OCI-LY3 (cell line): ENCODE data around the gene HAP1.

ENCODE experiments used
- H2AFZ ChIP-seq: fragments of 200-600, 300-600 bp; shearing (Covaris generic); 2 replicates; pipeline ENCODE4 v1.6.0; 2014; ENCODE audit warnings: antibody characterized with exemption, low read depth, low read length
- H3K27ac ChIP-seq: fragments of 200-600, 300-600 bp; sonication (generic); 2 replicates; pipeline ENCODE4 v1.5.1; 2014; ENCODE audit warnings: mild to moderate bottlenecking, low read length, moderate library complexity, mixed read lengths
- H3K27me3 ChIP-seq: fragments of 200-600, 300-600 bp; sonication (generic); 2 replicates; pipeline ENCODE4 v1.6.1; 2014; ENCODE audit warnings: low read depth, low read length, mixed read lengths
- H3K36me3 ChIP-seq: fragments of 200-600, 300-600 bp; sonication (generic); replicated peaks from 2 replicates; pipeline ENCODE3; 2014; ENCODE audit warnings: low read depth, low read length, mixed read lengths
- H3K4me1 ChIP-seq: fragments of 300-600, 200-600 bp; sonication (generic); 2 replicates; pipeline ENCODE4 v1.6.1; 2014; ENCODE audit warnings: low read length, mixed read lengths
- H3K4me2 ChIP-seq: fragments of 200-600, 300-600 bp; sonication (generic); 2 replicates; pipeline ENCODE4 v1.6.1; 2014; ENCODE audit warnings: low read length, mixed read lengths
- H3K4me3 ChIP-seq: fragments of 300-600, 200-600 bp; sonication (generic); 2 replicates; pipeline ENCODE4 v1.5.1; 2014; ENCODE audit warnings: antibody characterized with exemption, mild to moderate bottlenecking, low read length, moderate library complexity
- H3K79me2 ChIP-seq: fragments of 300-600, 200-600 bp; shearing (Covaris generic); 2 replicates; pipeline ENCODE4 v1.6.1; 2014; ENCODE audit warnings: mild to moderate bottlenecking, low read length, mixed read lengths
- H3K9ac ChIP-seq: fragments of 300-600, 200-600 bp; shearing (Covaris generic); 2 replicates; pipeline ENCODE4 v1.6.0; 2014; ENCODE audit warnings: mild to moderate bottlenecking, low read length, moderate library complexity
- H3K9me3 ChIP-seq: fragments of 200-600, 300-600 bp; shearing (Covaris generic); 2 replicates; pipeline ENCODE4 v1.6.1; 2014; ENCODE audit warnings: low read length, mixed read lengths; ENCODE audit not compliant: insufficient read depth
- H4K20me1 ChIP-seq: fragments of 200-600, 300-600 bp; sonication (generic); 2 replicates; pipeline ENCODE4 v1.6.1; 2016; ENCODE audit warnings: low read length, mixed read lengths; ENCODE audit not compliant: insufficient read depth
- CTCF ChIP-seq: fragments of 200-600, 300-600 bp; sonication (generic); IDR thresholded peaks from 2 replicates; pipeline ENCODE4 v1.5.1; 2014; ENCODE audit warnings: antibody characterized with exemption, low read length, low read depth
- EZH2phosphoT487 ChIP-seq: fragments of 200-600 bp; shearing (Covaris generic); IDR thresholded peaks from 2 replicates; pipeline ENCODE4 v1.6.1; 2018; ENCODE audit warnings: antibody characterized with exemption, mixed run types, low read depth

HAP1 gene

GRCh38 chr17:41736983-41737679 lies 2.7 kb upstream of the HAP1 start:
- Histone ChIP-seq H3K4me3 (no peak overlapping the region), H3K27ac (no peak overlapping the region), H3K9ac (no peak overlapping the region), H3K36me3 (no peaks in the 10 kb centered on the region), H3K4me2 (no peak overlapping the region), H3K27me3 (peaks cover 9% of the 10 kb centered on the region), H2AFZ (no peak overlapping the region), H4K20me1 (no peaks in the 10 kb centered on the region), H3K9me3 (no peaks in the 10 kb centered on the region), H3K4me1 (peaks cover 7% of the 10 kb centered on the region), H3K79me2 (no peaks in the 10 kb centered on the region)
- TF ChIP-seq EZH2phosphoT487 (no peak), CTCF (no peak)

- Histone ChIP-seq H3K4me2 (no peak overlapping the region), H3K4me3 (no peak overlapping the region), H4K20me1 (no peaks in the 10 kb centered on the region), H3K36me3 (no peaks in the 10 kb centered on the region), H3K27me3 (peaks cover 17% of the 10 kb centered on the region), H3K9ac (no peak overlapping the region), H3K27ac (no peak overlapping the region), H3K9me3 (no peaks in the 10 kb centered on the region), H2AFZ (no peak overlapping the region), H3K79me2 (no peaks in the 10 kb centered on the region), H3K4me1 (peaks cover 7% of the 10 kb centered on the region)
- TF ChIP-seq CTCF (no peak), EZH2phosphoT487 (no peak)
Measured at GRCh38 chr17:41735744-41736143, 1.3 kb upstream of the HAP1 start.

- no peak overlapping the region for H3K9ac ChIP-seq
- no peaks in the 10 kb centered on the region for H4K20me1 ChIP-seq
- no peak overlapping the region for H3K4me3 ChIP-seq
- no peak overlapping the region for H3K27ac ChIP-seq
- peaks cover 7% of the 10 kb centered on the region for H3K4me1 ChIP-seq
- TF ChIP-seq EZH2phosphoT487 (no peak), CTCF (no peak)
- H3K79me2 ChIP-seq, result no peaks in the 10 kb centered on the region
- H3K9me3 ChIP-seq, result no peaks in the 10 kb centered on the region
- peaks cover 24% of the 10 kb centered on the region for H3K27me3 ChIP-seq
- H3K4me2 ChIP-seq, result no peak overlapping the region
- H3K36me3 ChIP-seq, result no peaks in the 10 kb centered on the region
- H2AFZ ChIP-seq, result no peak overlapping the region
Measured at GRCh38 chr17:41734949-41735313, 488 bp upstream of the HAP1 start.

- H3K27ac ChIP-seq, result no peak overlapping the region
- H2AFZ ChIP-seq, result no peak overlapping the region
Measured at GRCh38 chr17:41733348-41734138, 900 bp downstream of the HAP1 start.

More at GRCh38 chr17:41733348-41734138, 900 bp downstream of the HAP1 start:
- H3K4me3 ChIP-seq, result no peak overlapping the region
- no peaks in the 10 kb centered on the region for H3K9me3 ChIP-seq
- H3K9ac ChIP-seq, result no peak overlapping the region
- H4K20me1 ChIP-seq, result no peaks in the 10 kb centered on the region
- H3K4me1 ChIP-seq, result peaks cover 5% of the 10 kb centered on the region
- H3K79me2 ChIP-seq, result no peaks in the 10 kb centered on the region
- TF ChIP-seq EZH2phosphoT487, result no peak
- TF ChIP-seq CTCF, result no peak
- H3K4me2 ChIP-seq, result no peak overlapping the region
- H3K36me3 ChIP-seq, result no peaks in the 10 kb centered on the region
- H3K27me3 ChIP-seq, result peaks cover 24% of the 10 kb centered on the region
